BJ (cell line): ENCODE data around the gene RHOB. TPM values are rescaled to one million over a fixed set of nuclear protein-coding genes. Genes with fewer than 3 reads are reported as not detected.

Source experiments
- CTCF ChIA-PET: fragments of 350-600 bp; formaldehyde crosslinking; extraction: SDS; loops from one replicate; lab custom pipeline; 2021; ENCODE audit warnings: antibody characterized with exemption, inconsistent platforms; lab: Yijun Ruan, JAX
- POLR2A ChIA-PET: fragments of 300-600 bp; sonication (Branson Sonifier 250); formaldehyde crosslinking; extraction: SDS; loops from one replicate; lab custom pipeline; 2021; ENCODE audit warnings: antibody characterized with exemption; lab: Charles Lee
- DNase-seq: peaks from one replicate; pipeline ENCODE4 v3.0.0-alpha.2; 2011; ENCODE audit warnings: low read depth
- H3K27me3 ChIP-seq: 2 replicates; pipeline ENCODE4 v1.6.0; 2011; ENCODE audit warnings: low read length; ENCODE audit not compliant: control insufficient read depth, insufficient read depth
- H3K36me3 ChIP-seq: 2 replicates; pipeline ENCODE4 v1.5.1; 2011; ENCODE audit warnings: low read length; ENCODE audit not compliant: control insufficient read depth, insufficient read depth
- H3K4me3 ChIP-seq: 2 replicates; pipeline ENCODE4 v1.5.1; 2011; ENCODE audit warnings: low read depth, mild to moderate bottlenecking, control low read depth, low read length
- CTCF ChIP-seq: IDR thresholded peaks from 2 replicates; pipeline ENCODE4 v1.5.1; 2011; ENCODE audit warnings: low read depth, mild to moderate bottlenecking, control low read depth, inconsistent platforms, low read length, moderate library complexity; ENCODE audit not compliant: insufficient read depth
- polyA plus RNA-seq: library from polyadenylated mRNA; depleted of rRNA; stranded (reverse); fragments of >200 nt; gene quantifications from 2 replicates; pipeline ENCODE4 v1.2.3, GENCODE V29; 2011

The RHOB gene
- polyA plus RNA-seq, 1 experiment = 87.2 TPM

- no peak for TF ChIP-seq CTCF
- DNase-seq = no peak
- H3K4me3 ChIP-seq = peak overlapping the region; percentile 80
- ChIA-PET CTCF (interaction anchor here (0.9 to 7.4 kb wide), 10 partner anchors 14 to 204 kb away, joined by 3 to 72 read pairs (median 4); partner anchors contain the start of gene HS1BP3), POLR2A (interaction anchor here (1.0 to 2.7 kb wide), 9 partner anchors 9 to 187 kb away, joined by 3 to 14 read pairs (median 5); no protein-coding TSS in a partner anchor)
- peaks cover 6% of the 10 kb centered on the region for H3K36me3 ChIP-seq
- H3K27me3 ChIP-seq = no peaks in the 10 kb centered on the region
Observed at GRCh38 chr2:20447437-20448245, 767 bp downstream of the RHOB start.

GRCh38 chr2:20448246-20448976 is 1.5 kb downstream of the RHOB start:
- POLR2A ChIA-PET = interaction anchor here (0.9 to 2.7 kb wide), 2 partner anchors 24 to 156 kb away, joined by 4 to 14 read pairs; no protein-coding TSS in a partner anchor

GRCh38 chr2:20448977-20449306 is 2.1 kb downstream of the RHOB start:
- peak overlapping the region; percentile 80 for H3K4me3 ChIP-seq
- peaks cover 6% of the 10 kb centered on the region for H3K36me3 ChIP-seq
- ChIA-PET CTCF (interaction anchor here (0.6 to 7.4 kb wide), 7 partner anchors 8 to 193 kb away, joined by 3 to 72 read pairs (median 13); no protein-coding TSS in a partner anchor), POLR2A (interaction anchor here (0.6 to 2.7 kb wide), 6 partner anchors 24 to 237 kb away, joined by 3 to 22 read pairs (median 9); no protein-coding TSS in a partner anchor)
- DNase-seq = no peak
- TF ChIP-seq CTCF = no peak
- H3K27me3 ChIP-seq = no peaks in the 10 kb centered on the region

More at GRCh38 chr2:20448246-20448976, 1.5 kb downstream of the RHOB start:
- peaks cover 6% of the 10 kb centered on the region for H3K36me3 ChIP-seq
- H3K4me3 ChIP-seq = peak overlapping the region; percentile 80
- CTCF ChIA-PET = interaction anchor here (0.6 to 7.4 kb wide), 10 partner anchors 9 to 194 kb away, joined by 3 to 72 read pairs (median 9); no protein-coding TSS in a partner anchor
- TF ChIP-seq CTCF = no peak
- no peak for DNase-seq
- no peaks in the 10 kb centered on the region for H3K27me3 ChIP-seq

GRCh38 chr2:20449501-20450200 is 2.8 kb downstream of the RHOB start:
- ChIA-PET CTCF (interaction anchor here (0.7 to 7.4 kb wide), 10 partner anchors 10 to 193 kb away, joined by 3 to 72 read pairs (median 7); no protein-coding TSS in a partner anchor), POLR2A (interaction anchor here (0.5 to 0.7 kb wide), 6 partner anchors 40 to 648 kb away, joined by 3 to 22 read pairs (median 9); no protein-coding TSS in a partner anchor)
- no peak for TF ChIP-seq CTCF
- H3K27me3 ChIP-seq = no peaks in the 10 kb centered on the region
- DNase-seq = no peak
- peaks cover 6% of the 10 kb centered on the region for H3K36me3 ChIP-seq
- peak overlapping the region; percentile 80 for H3K4me3 ChIP-seq
